ENCODE measurements around the gene NUP93. TPM values are rescaled to one million over a fixed set of nuclear protein-coding genes. Genes with fewer than 3 reads are reported as not detected.

NUP93 gene
- total RNA-seq, 2 donors from 2014 or later: 38.8 to 73.3 TPM

DNA sequence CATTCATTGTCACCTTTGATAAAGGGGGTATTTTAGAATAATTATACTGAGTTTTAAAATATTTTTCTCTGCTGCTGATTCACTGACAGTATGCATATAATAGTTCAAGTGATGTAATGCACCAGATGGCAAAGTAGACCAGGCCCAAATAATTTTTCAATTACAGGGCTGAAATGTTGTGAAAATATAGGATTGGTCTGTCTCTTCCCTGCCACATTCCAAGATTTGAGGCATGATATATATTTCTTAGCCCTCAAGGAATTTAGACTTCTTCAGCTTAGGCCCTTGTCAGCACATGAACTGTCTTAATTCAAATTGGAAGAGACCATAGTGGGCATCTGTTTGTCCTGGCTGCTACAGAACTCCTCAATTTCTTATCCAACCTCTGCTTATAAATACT is 95.9 kb downstream of the NUP93 start:
- Histone ChIP-seq H3K36me3 (no peaks in the 10 kb centered on the region), H3K9me3 (no peaks in the 10 kb centered on the region), H3K4me3 (no peak overlapping the region), H3K4me1 (replicated peaks) (no peaks in the 10 kb centered on the region), H3K27me3 (replicated peaks; ENCODE audit: insufficient read depth) (no peaks in the 10 kb centered on the region), H3K27ac (no peak overlapping the region)
- DNase-seq (ENCODE audit: low spot score): no peak
- TF ChIP-seq POLR2A (IDR thresholded peaks at IDR 0.05) (no peak), POLR2AphosphoS5 (IDR thresholded peaks at IDR 0.05) (no peak)
- TF ChIP-seq, protein P1, sequence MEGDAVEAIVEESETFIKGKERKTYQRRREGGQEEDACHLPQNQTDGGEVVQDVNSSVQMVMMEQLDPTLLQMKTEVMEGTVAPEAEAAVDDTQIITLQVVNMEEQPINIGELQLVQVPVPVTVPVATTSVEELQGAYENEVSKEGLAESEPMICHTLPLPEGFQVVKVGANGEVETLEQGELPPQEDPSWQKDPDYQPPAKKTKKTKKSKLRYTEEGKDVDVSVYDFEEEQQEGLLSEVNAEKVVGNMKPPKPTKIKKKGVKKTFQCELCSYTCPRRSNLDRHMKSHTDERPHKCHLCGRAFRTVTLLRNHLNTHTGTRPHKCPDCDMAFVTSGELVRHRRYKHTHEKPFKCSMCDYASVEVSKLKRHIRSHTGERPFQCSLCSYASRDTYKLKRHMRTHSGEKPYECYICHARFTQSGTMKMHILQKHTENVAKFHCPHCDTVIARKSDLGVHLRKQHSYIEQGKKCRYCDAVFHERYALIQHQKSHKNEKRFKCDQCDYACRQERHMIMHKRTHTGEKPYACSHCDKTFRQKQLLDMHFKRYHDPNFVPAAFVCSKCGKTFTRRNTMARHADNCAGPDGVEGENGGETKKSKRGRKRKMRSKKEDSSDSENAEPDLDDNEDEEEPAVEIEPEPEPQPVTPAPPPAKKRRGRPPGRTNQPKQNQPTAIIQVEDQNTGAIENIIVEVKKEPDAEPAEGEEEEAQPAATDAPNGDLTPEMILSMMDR (IDR thresholded peaks at IDR 0.05): no peak
- intact Hi-C loops (cut with DNase I): no loop called here

DNA sequence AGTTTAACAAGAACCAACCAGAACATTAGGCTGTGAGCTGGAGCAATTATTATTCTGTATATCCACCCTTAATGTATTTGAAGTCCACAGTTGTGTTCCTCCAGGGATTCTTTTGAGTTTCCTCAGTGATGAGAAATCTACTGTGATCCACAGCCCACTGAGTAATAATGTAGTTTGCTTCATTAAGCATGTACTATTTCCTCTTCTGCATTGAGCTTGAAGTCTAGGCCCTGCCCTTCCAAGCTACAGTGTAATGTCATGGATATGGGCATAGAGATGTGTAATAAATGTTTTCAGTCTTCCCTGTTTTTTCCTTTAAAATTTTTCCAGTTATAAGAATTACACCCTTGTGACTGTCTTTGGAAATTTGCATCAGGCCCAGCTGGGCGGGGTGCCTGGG is 98.7 kb downstream of the NUP93 start:
- Histone ChIP-seq H3K4me1 (replicated peaks) (no peaks in the 10 kb centered on the region), H3K27ac (no peak overlapping the region), H3K4me3 (no peak overlapping the region), H3K36me3 (no peaks in the 10 kb centered on the region), H3K9me3 (no peaks in the 10 kb centered on the region), H3K27me3 (replicated peaks; ENCODE audit: insufficient read depth) (no peaks in the 10 kb centered on the region)
- intact Hi-C loops (cut with DNase I): no loop called here
- DNase-seq (ENCODE audit: low spot score): no peak
- 92% methylated on average over 1 of the region's 1 CpG for WGBS
- TF ChIP-seq, protein P1 (IDR thresholded peaks at IDR 0.05): no peak
- no peak for TF ChIP-seq POLR2A (IDR thresholded peaks at IDR 0.05)

DNA sequence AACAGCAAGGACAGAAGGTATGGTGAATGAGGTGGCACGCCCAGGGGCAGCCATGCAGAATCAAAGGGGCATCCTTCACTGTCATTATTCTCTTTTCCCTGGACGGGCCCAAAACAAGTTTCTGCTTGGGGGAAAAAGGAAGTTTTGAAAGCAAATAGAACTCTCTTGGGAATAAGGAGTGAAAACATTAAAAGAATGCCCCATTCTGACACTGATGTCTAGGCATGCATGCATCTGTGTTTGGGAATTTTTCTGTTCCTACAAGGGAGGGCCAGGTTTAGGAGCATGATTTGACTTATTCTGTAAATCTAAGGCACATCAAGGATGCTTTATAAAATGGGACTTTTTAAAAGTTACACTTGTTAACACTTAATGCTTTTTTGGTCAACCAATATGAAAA is 100.7 kb downstream of the NUP93 start:
- DNase-seq (ENCODE audit: low spot score): no peak
- intact Hi-C loops (cut with DNase I): no loop called here
- H3K27me3 ChIP-seq (replicated peaks; ENCODE audit: insufficient read depth): no peaks in the 10 kb centered on the region
- TF ChIP-seq POLR2AphosphoS5 (IDR thresholded peaks at IDR 0.05) (no peak), POLR2A (IDR thresholded peaks at IDR 0.05) (no peak)
- TF ChIP-seq, protein P1 (IDR thresholded peaks at IDR 0.05): no peak
- no peaks in the 10 kb centered on the region for H3K9me3 ChIP-seq
- WGBS: 43% methylated on average over 2 of the region's 2 CpGs
- no peaks in the 10 kb centered on the region for H3K4me1 ChIP-seq (replicated peaks)
- H3K4me3 ChIP-seq: no peak overlapping the region
- H3K36me3 ChIP-seq: no peaks in the 10 kb centered on the region
- H3K27ac ChIP-seq: no peak overlapping the region

DNA sequence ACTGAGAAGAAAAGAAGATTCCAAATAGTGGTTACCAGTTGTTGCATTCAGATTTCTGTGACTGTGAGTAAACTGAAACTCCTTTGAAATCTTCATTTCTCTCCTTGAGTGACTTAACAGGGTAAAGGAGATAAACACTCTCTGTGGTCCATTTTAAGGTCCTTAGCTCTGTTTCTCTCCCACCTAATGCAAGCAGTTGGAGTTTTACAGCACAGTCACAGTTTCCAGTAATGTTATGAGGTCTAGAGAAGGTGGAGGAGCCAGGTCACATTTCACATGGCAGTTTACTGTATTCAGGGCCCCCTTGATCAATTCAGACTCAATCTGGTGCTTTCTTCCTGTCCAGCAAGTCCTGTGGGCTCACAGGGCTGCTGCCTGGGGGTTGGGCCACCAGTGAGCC is 102.8 kb downstream of the NUP93 start:
- no peaks in the 10 kb centered on the region for H3K27me3 ChIP-seq (replicated peaks; ENCODE audit: insufficient read depth)
- TF ChIP-seq POLR2A (IDR thresholded peaks at IDR 0.05) (no peak), POLR2AphosphoS5 (IDR thresholded peaks at IDR 0.05) (no peak)
- TF ChIP-seq, protein P1 (IDR thresholded peaks at IDR 0.05): no peak
- H3K36me3 ChIP-seq: no peaks in the 10 kb centered on the region
- no peaks in the 10 kb centered on the region for H3K9me3 ChIP-seq
- intact Hi-C loops (cut with DNase I): no loop called here
- H3K4me1 ChIP-seq (replicated peaks): no peaks in the 10 kb centered on the region
- H3K27ac ChIP-seq: no peak overlapping the region
- no peak for DNase-seq (ENCODE audit: low spot score)
- H3K4me3 ChIP-seq: no peak overlapping the region

DNA sequence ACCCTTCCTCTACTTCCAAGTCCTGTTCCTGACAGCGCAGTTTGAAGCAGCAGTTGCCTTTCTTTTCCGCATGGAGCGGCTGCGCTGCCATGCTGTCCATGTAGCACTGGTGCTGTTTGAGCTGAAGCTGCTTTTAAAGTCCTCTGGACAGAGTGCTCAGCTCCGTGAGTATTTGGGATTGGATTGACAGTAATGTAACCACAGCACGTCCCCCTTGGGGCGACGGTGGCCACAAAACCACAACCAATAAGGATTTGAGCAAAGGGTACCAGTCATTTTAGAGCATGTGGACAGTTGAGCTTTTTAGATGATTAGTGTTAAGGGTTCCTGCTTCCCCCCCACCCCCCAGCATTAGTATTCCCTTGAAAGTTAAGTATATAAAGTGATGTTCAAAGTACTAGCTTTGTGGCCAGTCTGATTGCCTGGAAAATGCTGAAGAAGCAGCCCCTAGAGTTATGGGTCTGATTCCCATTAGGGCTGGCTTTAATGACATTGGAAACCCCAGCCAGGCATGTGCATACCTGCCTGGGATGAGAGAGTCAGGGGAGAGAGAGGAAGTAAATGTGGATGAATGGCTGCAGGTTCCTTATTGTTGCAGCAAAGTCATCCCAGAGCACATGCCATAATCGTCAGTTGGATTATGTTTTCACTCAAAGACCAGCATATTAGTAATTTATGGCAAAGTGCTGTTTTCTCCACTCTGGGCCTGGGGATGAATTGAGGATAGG is 103.5 kb downstream of the NUP93 start:
- no peaks in the 10 kb centered on the region for H3K27me3 ChIP-seq (replicated peaks; ENCODE audit: insufficient read depth)
- DNase-seq (ENCODE audit: low spot score): no peak
- no peak overlapping the region for H3K4me3 ChIP-seq
- H3K9me3 ChIP-seq: no peaks in the 10 kb centered on the region
- H3K27ac ChIP-seq: no peak overlapping the region
- no peaks in the 10 kb centered on the region for H3K36me3 ChIP-seq
- intact Hi-C loops (cut with DNase I): no loop called here
- H3K4me1 ChIP-seq (replicated peaks): no peaks in the 10 kb centered on the region
- TF ChIP-seq, protein P1 (IDR thresholded peaks at IDR 0.05): no peak
- TF ChIP-seq POLR2A (IDR thresholded peaks at IDR 0.05): no peak
- TF ChIP-seq POLR2AphosphoS5 (IDR thresholded peaks at IDR 0.05): no peak
- 61% methylated on average over 9 of the region's 9 CpGs for WGBS

Data from prostate gland (tissue), 2 donors.